GM19397 (cell line): ENCODE results near the gene PLSCR5.

Source experiments
- ATAC-seq: cut with Tn5 transposase; IDR thresholded peaks from one replicate; pipeline ENCODE4 v1.9.1; 2021; ENCODE audit warnings: mild to moderate bottlenecking, moderate library complexity; ENCODE audit not compliant: unreplicated experiment

The PLSCR5 gene

GRCh38 chr3:146589899-146590508, 15.1 kb downstream of the PLSCR5 start:
- ATAC-seq, result no peak

GRCh38 chr3:146585156-146585555, 20.0 kb downstream of the PLSCR5 start:
- no peak for ATAC-seq

- ATAC-seq, result no peak
Measured at GRCh38 chr3:146581951-146582467, 23.1 kb downstream of the PLSCR5 start.

GRCh38 chr3:146581080-146581601, 24.0 kb downstream of the PLSCR5 start:
- no peak for ATAC-seq

- ATAC-seq, result no peak
Measured at GRCh38 chr3:146577662-146578061, 27.5 kb downstream of the PLSCR5 start.

- no peak for ATAC-seq
Measured at GRCh38 chr3:146575636-146576035, 29.5 kb downstream of the PLSCR5 start.

GRCh38 chr3:146574173-146574572, 31.0 kb downstream of the PLSCR5 start:
- no peak for ATAC-seq

- no peak for ATAC-seq
Measured at GRCh38 chr3:146569314-146569713, 35.8 kb downstream of the PLSCR5 start.

GRCh38 chr3:146566138-146566537, 39.0 kb downstream of the PLSCR5 start:
- no peak for ATAC-seq

- no peak for ATAC-seq
Measured at GRCh38 chr3:146561879-146562278, 43.3 kb downstream of the PLSCR5 start.

- ATAC-seq, result no peak
Measured at GRCh38 chr3:146561463-146561862, 43.7 kb downstream of the PLSCR5 start.

- ATAC-seq, result no peak
Measured at GRCh38 chr3:146560678-146561077, 44.5 kb downstream of the PLSCR5 start.

GRCh38 chr3:146559388-146559787, 45.8 kb downstream of the PLSCR5 start:
- no peak for ATAC-seq

GRCh38 chr3:146558781-146559180, 46.4 kb downstream of the PLSCR5 start:
- ATAC-seq, result no peak

GRCh38 chr3:146557745-146558144, 47.4 kb downstream of the PLSCR5 start:
- no peak for ATAC-seq

GRCh38 chr3:146555311-146555710, 49.8 kb downstream of the PLSCR5 start:
- no peak for ATAC-seq

GRCh38 chr3:146554151-146554760, 50.9 kb downstream of the PLSCR5 start:
- ATAC-seq, result no peak

GRCh38 chr3:146550743-146551510, 54.2 kb downstream of the PLSCR5 start:
- ATAC-seq, result peak; percentile 84

GRCh38 chr3:146550070-146550615, 55.0 kb downstream of the PLSCR5 start:
- no peak for ATAC-seq

- no peak for ATAC-seq
Measured at GRCh38 chr3:146547235-146547835, 57.8 kb downstream of the PLSCR5 start.
